ENCODE data around the gene ABHD12.

ABHD12 gene

GRCh38 chr20:25369971-25370370 lies 20.7 kb downstream of the ABHD12 start:
- Histone ChIP-seq H3K27me3 (ENCODE audit: insufficient read depth, poor library complexity, severe bottlenecking) (no peaks in the 10 kb centered on the region), H3K4me3 (replicated peaks; ENCODE audit: insufficient read depth, low read length) (no peak overlapping the region), H3K27ac (replicated peaks) (no peak overlapping the region)
- DNase-seq (ENCODE audit: low read depth in 1 of 2, low spot score in 1 of 2), result no peak
- TF ChIP-seq GABPA (IDR thresholded peaks at IDR 0.05; ENCODE audit: low read depth), result no peak
- TF ChIP-seq CTCF (IDR thresholded peaks at IDR 0.05; ENCODE audit: insufficient read depth, low read length), result no peak
- TF ChIP-seq SPI1 (IDR thresholded peaks at IDR 0.05; ENCODE audit: borderline replicate concordance, low read depth), result no peak
- TF ChIP-seq REST (IDR thresholded peaks at IDR 0.05; ENCODE audit: insufficient replicate concordance, low read depth), result no peak
- TF ChIP-seq POLR2AphosphoS5 (IDR thresholded peaks at IDR 0.05; ENCODE audit: low read depth), result no peak

GRCh38 chr20:25369529-25369928 lies 21.1 kb downstream of the ABHD12 start:
- H3K27ac ChIP-seq (replicated peaks), result no peak overlapping the region
- no peak overlapping the region for H3K4me3 ChIP-seq (replicated peaks; ENCODE audit: insufficient read depth, low read length)
- no peak for DNase-seq (ENCODE audit: low read depth in 1 of 2, low spot score in 1 of 2)
- no peaks in the 10 kb centered on the region for H3K27me3 ChIP-seq (ENCODE audit: insufficient read depth, poor library complexity, severe bottlenecking)
- TF ChIP-seq CTCF (IDR thresholded peaks at IDR 0.05; ENCODE audit: insufficient read depth, low read length) (no peak), POLR2AphosphoS5 (IDR thresholded peaks at IDR 0.05; ENCODE audit: low read depth) (no peak), SPI1 (IDR thresholded peaks at IDR 0.05; ENCODE audit: borderline replicate concordance, low read depth) (no peak), GABPA (IDR thresholded peaks at IDR 0.05; ENCODE audit: low read depth) (no peak), REST (IDR thresholded peaks at IDR 0.05; ENCODE audit: insufficient replicate concordance, low read depth) (no peak)

- H3K27me3 ChIP-seq (ENCODE audit: insufficient read depth, poor library complexity, severe bottlenecking), result no peaks in the 10 kb centered on the region
- no peak overlapping the region for H3K4me3 ChIP-seq (replicated peaks; ENCODE audit: insufficient read depth, low read length)
- no peak for DNase-seq (ENCODE audit: low read depth in 1 of 2, low spot score in 1 of 2)
- TF ChIP-seq REST (IDR thresholded peaks at IDR 0.05; ENCODE audit: insufficient replicate concordance, low read depth) (no peak), SPI1 (IDR thresholded peaks at IDR 0.05; ENCODE audit: borderline replicate concordance, low read depth) (no peak), GABPA (IDR thresholded peaks at IDR 0.05; ENCODE audit: low read depth) (no peak), POLR2AphosphoS5 (IDR thresholded peaks at IDR 0.05; ENCODE audit: low read depth) (no peak), CTCF (IDR thresholded peaks at IDR 0.05; ENCODE audit: insufficient read depth, low read length) (no peak)
- no peak overlapping the region for H3K27ac ChIP-seq (replicated peaks)
Measured at GRCh38 chr20:25368976-25369375, 21.7 kb downstream of the ABHD12 start.
